ENCODE data around the gene ZNF213.
A peak's percentile ranks its signal among the peaks of the same experiment; 100 is the strongest.

Gene ZNF213

DNA sequence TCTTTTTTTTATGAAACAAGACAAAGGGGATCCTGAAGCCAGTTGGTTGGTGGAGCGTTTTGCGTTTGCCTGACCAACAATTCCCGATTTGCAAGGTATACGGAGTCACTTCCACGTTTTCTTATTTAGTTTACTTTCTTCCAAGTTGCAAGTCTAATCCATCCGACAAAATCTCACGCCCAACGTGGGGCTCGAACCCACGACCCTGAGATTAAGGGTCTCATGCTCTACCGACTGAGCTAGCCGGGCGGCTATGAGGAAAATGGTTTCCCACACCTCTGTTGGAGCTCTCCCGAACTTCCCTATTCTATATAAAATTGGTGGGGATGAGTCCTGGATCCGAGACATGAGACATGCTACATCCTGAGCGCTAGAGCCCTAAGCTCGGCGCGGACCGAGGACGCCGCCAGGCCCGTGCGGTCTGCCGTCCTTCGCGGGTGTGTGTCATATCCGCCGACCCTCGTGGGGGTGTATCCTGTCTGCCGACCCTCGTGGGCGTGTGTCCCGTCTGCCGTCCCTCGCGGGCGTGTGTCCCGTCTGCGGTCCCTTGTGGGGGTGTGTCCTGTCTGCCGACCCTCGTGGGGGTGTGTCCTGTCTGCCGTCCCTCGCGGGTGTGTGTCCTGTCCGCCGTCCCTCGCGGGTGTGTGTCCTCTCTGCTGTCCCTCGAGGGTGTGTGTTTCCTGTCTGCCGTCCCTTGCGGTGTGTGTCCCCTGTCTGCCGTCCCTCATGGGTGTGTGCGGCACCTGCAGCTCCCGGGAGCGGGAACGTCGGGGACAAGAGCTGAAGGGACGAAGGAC lies 22.6 kb downstream of the ZNF213 start (continued):
- no peak for TF ChIP-seq ZBTB1 (tag by site-specific recombination; IDR thresholded peaks at IDR 0.05)
- peak; percentile 69 for TF ChIP-seq ZBTB17 (tag by site-specific recombination; IDR thresholded peaks at IDR 0.05)
- 0 out of 2 replicates have a peak, but pooled peaks have one; percentile 21 for TF ChIP-seq PRDM6 (tag by site-specific recombination; IDR thresholded peaks at IDR 0.05)
- TF ChIP-seq MYNN (tag by site-specific recombination; IDR thresholded peaks at IDR 0.05; ENCODE audit: borderline replicate concordance): peak; percentile 61
- no peak for TF ChIP-seq BCL6B (tag by site-specific recombination; IDR thresholded peaks at IDR 0.05)
- no peak for TF ChIP-seq TCF7L2 (IDR thresholded peaks at IDR 0.05; ENCODE audit: borderline replicate concordance, low read depth, low read length)
- TF ChIP-seq GLIS1 (tag by site-specific recombination; IDR thresholded peaks at IDR 0.05): 0 out of 2 replicates have a peak, but pooled peaks have one; percentile 5
- no peak for TF ChIP-seq ZNF48 (tag by site-specific recombination; IDR thresholded peaks at IDR 0.05)
- TF ChIP-seq ZNF518A (tag by site-specific recombination; conservative IDR thresholded peaks at IDR 0.05; ENCODE audit: low read depth): no peak
- TF ChIP-seq ZNF157 (tag by site-specific recombination; IDR thresholded peaks at IDR 0.05): no peak
- TF ChIP-seq ZSCAN23 (tag by site-specific recombination; IDR thresholded peaks at IDR 0.05): peak; percentile 49; the same call in 1 of the 2 replicates
- TF ChIP-seq ZNF155 (tag by site-specific recombination; IDR thresholded peaks at IDR 0.05): no peak
- no peak for TF ChIP-seq ZNF623 (tag by site-specific recombination; IDR thresholded peaks at IDR 0.05)
- TF ChIP-seq MZF1 (tag by site-specific recombination; IDR thresholded peaks at IDR 0.05; ENCODE audit: borderline replicate concordance): peak; percentile 94; the same call in 1 of the 2 replicates
- TF ChIP-seq ZNF76 (tag by site-specific recombination; IDR thresholded peaks at IDR 0.05; ENCODE audit: borderline replicate concordance, low read depth): 0 out of 2 replicates have a peak, but pooled peaks have one; percentile 40
- no peak for TF ChIP-seq ZNF214 (tag by site-specific recombination; IDR thresholded peaks at IDR 0.05; ENCODE audit: borderline replicate concordance)
- TF ChIP-seq, protein P1, sequence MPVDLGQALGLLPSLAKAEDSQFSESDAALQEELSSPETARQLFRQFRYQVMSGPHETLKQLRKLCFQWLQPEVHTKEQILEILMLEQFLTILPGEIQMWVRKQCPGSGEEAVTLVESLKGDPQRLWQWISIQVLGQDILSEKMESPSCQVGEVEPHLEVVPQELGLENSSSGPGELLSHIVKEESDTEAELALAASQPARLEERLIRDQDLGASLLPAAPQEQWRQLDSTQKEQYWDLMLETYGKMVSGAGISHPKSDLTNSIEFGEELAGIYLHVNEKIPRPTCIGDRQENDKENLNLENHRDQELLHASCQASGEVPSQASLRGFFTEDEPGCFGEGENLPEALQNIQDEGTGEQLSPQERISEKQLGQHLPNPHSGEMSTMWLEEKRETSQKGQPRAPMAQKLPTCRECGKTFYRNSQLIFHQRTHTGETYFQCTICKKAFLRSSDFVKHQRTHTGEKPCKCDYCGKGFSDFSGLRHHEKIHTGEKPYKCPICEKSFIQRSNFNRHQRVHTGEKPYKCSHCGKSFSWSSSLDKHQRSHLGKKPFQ (tag by site-specific recombination; IDR thresholded peaks at IDR 0.05): no peak
- TF ChIP-seq ZNF169 (tag by site-specific recombination; IDR thresholded peaks at IDR 0.05): no peak
- TF ChIP-seq, protein P2, sequence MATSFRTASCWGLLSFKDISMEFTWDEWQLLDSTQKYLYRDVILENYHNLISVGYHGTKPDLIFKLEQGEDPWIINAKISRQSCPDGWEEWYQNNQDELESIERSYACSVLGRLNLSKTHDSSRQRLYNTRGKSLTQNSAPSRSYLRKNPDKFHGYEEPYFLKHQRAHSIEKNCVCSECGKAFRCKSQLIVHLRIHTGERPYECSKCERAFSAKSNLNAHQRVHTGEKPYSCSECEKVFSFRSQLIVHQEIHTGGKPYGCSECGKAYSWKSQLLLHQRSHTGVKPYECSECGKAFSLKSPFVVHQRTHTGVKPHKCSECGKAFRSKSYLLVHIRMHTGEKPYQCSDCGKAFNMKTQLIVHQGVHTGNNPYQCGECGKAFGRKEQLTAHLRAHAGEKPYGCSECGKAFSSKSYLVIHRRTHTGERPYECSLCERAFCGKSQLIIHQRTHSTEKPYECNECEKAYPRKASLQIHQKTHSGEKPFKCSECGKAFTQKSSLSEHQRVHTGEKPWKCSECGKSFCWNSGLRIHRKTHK (tag by site-specific recombination; IDR thresholded peaks at IDR 0.05): no peak
- peak; percentile 69 for TF ChIP-seq SP2 (tag by site-specific recombination; IDR thresholded peaks at IDR 0.05)
- no peak for TF ChIP-seq ZNF266 (tag by site-specific recombination; IDR thresholded peaks at IDR 0.05; ENCODE audit: low read depth)
- no peak for TF ChIP-seq ZNF335 (tag by site-specific recombination; conservative IDR thresholded peaks at IDR 0.05)
- no peak for TF ChIP-seq ZNF23 (tag by site-specific recombination; IDR thresholded peaks at IDR 0.05; ENCODE audit: borderline replicate concordance)
- peak; percentile 61; the same call in 1 of the 2 replicates for TF ChIP-seq GLIS2 (tag by site-specific recombination; IDR thresholded peaks at IDR 0.05)
- peak; percentile 96 for TF ChIP-seq ZNF600 (tag by site-specific recombination; IDR thresholded peaks at IDR 0.05)
- TF ChIP-seq ZNF596 (tag by site-specific recombination; IDR thresholded peaks at IDR 0.05): no peak
- TF ChIP-seq SCRT1 (tag by site-specific recombination; IDR thresholded peaks at IDR 0.05; ENCODE audit: borderline replicate concordance): no peak
- TF ChIP-seq ZNF549 (tag by site-specific recombination; IDR thresholded peaks at IDR 0.05): no peak
- no peak; the same call in 1 of the 2 replicates for TF ChIP-seq ZNF501 (tag by site-specific recombination; IDR thresholded peaks at IDR 0.05)

All from HEK293 (cell line).